Heart left ventricle (tissue), 13 donors: Measurements from ENCODE around the gene TRPM1.

Experiments used
- CTCF ChIP-seq, 12 donors: fragments of 200-600 bp; sonication (generic) in 4 of 12; IDR thresholded peaks; one replicate each; pipeline versions ENCODE4 v1.5.0 to v1.8.0; 2018 to 2022; ENCODE audit warnings: antibody characterized with exemption in 12 of 12, mild to moderate bottlenecking in 5 of 12
- POLR2A ChIP-seq, 2 donors: fragments of 450-650 bp; IDR thresholded peaks; one replicate each; pipeline ENCODE4 v1.6.1; 2017; ENCODE audit warnings: antibody characterized with exemption in 2 of 2, mild to moderate bottlenecking in 2 of 2, moderate library complexity in 2 of 2
- donor health status: ischemic (EF 13 %, LVEDD 7.1; RV severe dilation, severe dysfunction).
- donor health status: DM: no; HTN: yes; CAD: no.
- donor health status: DM: no; HTN: no; CAD: no.
- donor health status: ischemic (EF 25% LVEDD 6.9; RV normal size, moderate dysfunction).
- donor health status: ischemic (EF 25% LVEDD 5.7; RV mildly dilated, moderate dysfunction).
- donor health status: ischemic (EF 35%, LVEDD 5.7; RV mildly dilated, moderate dysfunction).
- donor health status: nonischemic (EF 11% LVEDD 7.7; RV severe dilation, severe dysfunction).
- donor health status: DM: yes; HTN: yes; CAD: no.
- donor health status: PGD.
- donor health status: ischemic (EF 29% LVEDD 5.4; RV normal size, mild dysfunction).
- donor health status: nonischemic (EF 23%, LVEDD 6.1; RV moderate dilation, normal function).

DNA sequence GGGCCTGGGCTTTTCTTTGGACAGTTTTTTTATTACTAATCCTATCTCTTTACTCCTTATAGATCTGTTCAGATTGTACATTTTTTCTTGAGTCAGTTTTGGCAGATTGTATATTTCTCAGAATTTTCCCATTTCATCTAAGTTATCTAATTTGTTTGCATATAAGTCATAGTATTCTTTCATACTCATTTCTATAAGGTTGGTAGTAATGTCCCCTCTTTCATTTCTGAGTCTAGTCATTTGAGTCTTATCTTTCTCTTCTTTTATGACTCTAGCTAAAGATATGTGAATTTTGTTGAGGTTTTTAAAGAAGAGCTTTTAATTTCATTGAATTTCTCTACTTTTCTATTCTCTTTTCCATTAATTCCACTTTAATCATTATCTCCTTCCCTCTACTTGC lies 27.2 kb downstream of the TRPM1 start:
- TF ChIP-seq POLR2A (IDR thresholded peaks at IDR 0.05) (no peak), CTCF (IDR thresholded peaks at IDR 0.05) (no peak)
